GM12874 (cell line): ENCODE measurements around the gene RXFP4.

ENCODE experiments used
- CTCF ChIP-seq: IDR thresholded peaks from 2 replicates; pipeline ENCODE4 v1.5.1; 2011; ENCODE audit warnings: low read depth, mild to moderate bottlenecking, control low read depth, low read length, moderate library complexity; ENCODE audit not compliant: insufficient read depth

RXFP4 gene

GRCh38 chr1:155919801-155920200 is 21.6 kb upstream of the RXFP4 start:
- no peak for TF ChIP-seq CTCF

GRCh38 chr1:155920717-155921116 is 20.7 kb upstream of the RXFP4 start:
- no peak for TF ChIP-seq CTCF

- TF ChIP-seq CTCF = no peak
These were observed 15.9 kb upstream of the RXFP4 start for GRCh38 chr1:155925506-155925905.

- no peak for TF ChIP-seq CTCF
These were observed 12.4 kb upstream of the RXFP4 start for GRCh38 chr1:155929057-155929456.

- no peak for TF ChIP-seq CTCF
These were observed 10.0 kb upstream of the RXFP4 start for GRCh38 chr1:155931332-155932038.

- TF ChIP-seq CTCF = no peak
These were observed 9.4 kb upstream of the RXFP4 start for GRCh38 chr1:155932081-155932480.

- no peak for TF ChIP-seq CTCF
These were observed 9.0 kb upstream of the RXFP4 start for GRCh38 chr1:155932487-155932886.
